NCI-H2171 (cell line): ENCODE data around the gene CES4A.

Source experiments
- DNase-seq: peaks from one replicate; lab custom pipeline; 2025; lab: John Stamatoyannopoulos, UW

CES4A gene

GRCh38 chr16:67053767-67054334 is 65.5 kb downstream of the CES4A start:
- no peak for DNase-seq

- DNase-seq, result no peak
These were observed 66.5 kb downstream of the CES4A start for GRCh38 chr16:67054901-67055300.

- DNase-seq, result no peak
These were observed 67.5 kb downstream of the CES4A start for GRCh38 chr16:67055712-67056487.
